Measurements from ENCODE around the gene IARS1. TPM values are rescaled to one million over a fixed set of nuclear protein-coding genes. Genes with fewer than 3 reads are reported as not detected.

Gene IARS1
- polyA plus RNA-seq, 1 of the 3 experiments (the other 2 are of a cell fraction): 30.4 TPM

- H4K20me1 ChIP-seq (ENCODE audit: insufficient read depth): 0 out of 2 replicates have a peak, but pooled peaks cover 7% of the 10 kb centered on the region
- CTCF ChIA-PET: interaction anchor here (0.9 to 4.2 kb wide), 4 partner anchors 9 to 153 kb away, joined by 3 to 32 read pairs (median 6); partner anchors contain the start of gene NOL8
- peak overlapping the region; percentile 81 to 87 for H3K4me3 ChIP-seq (ENCODE audit: low read depth in 2 of 2, low read length in 1 of 2)
- peaks cover 63% of the 10 kb centered on the region for H3K79me2 ChIP-seq (ENCODE audit: insufficient read depth)
- H3K27ac ChIP-seq (ENCODE audit: low read depth in 2 of 2, low read length in 1 of 2): peak overlapping the region; percentile 77 to 80; a peak in 3 of 4 replicates
- DNase-seq: peak; percentile 2
- H3K4me1 ChIP-seq (ENCODE audit: control insufficient read depth in 1 of 2, insufficient read depth in 2 of 2, low read depth in 1 of 2, low read length in 1 of 2): peaks cover 5 to 15% of the 10 kb centered on the region in 2 experiments; a peak in 3 of 4 replicates
- peaks cover 21% of the 10 kb centered on the region for H3F3A ChIP-seq (replicated peaks; ENCODE audit: insufficient read depth)
- TF ChIP-seq RCOR1 (IDR thresholded peaks at IDR 0.05; ENCODE audit: low read length): no peak
- TF ChIP-seq REST (IDR thresholded peaks at IDR 0.05; ENCODE audit: low read depth, low read length): 0 out of 2 replicates have a peak, but pooled peaks have one; percentile 34
- no peak for TF ChIP-seq POLR2AphosphoS5 (IDR thresholded peaks at IDR 0.05; ENCODE audit: low read depth, low read length)
- WGBS (ENCODE audit: low lambda C conversion rate): 17% methylated on average over 8 of the region's 8 CpGs
- H3K9ac ChIP-seq: peak overlapping the region; percentile 89
- H3K9me3 ChIP-seq: no peaks in the 10 kb centered on the region
- H2AFZ ChIP-seq (ENCODE audit: low read depth): no peak overlapping the region
- H3K27me3 ChIP-seq (ENCODE audit: insufficient read depth): no peaks in the 10 kb centered on the region
- no peaks in the 10 kb centered on the region for H3K9me2 ChIP-seq
- POLR2A ChIA-PET: no interaction called here
- peak overlapping the region; percentile 91 for H3K4me2 ChIP-seq
- peaks cover 37 to 41% of the 10 kb centered on the region in 2 experiments for H3K36me3 ChIP-seq (replicated peaks in 1 of 2; ENCODE audit: control insufficient read depth in 1 of 2, insufficient read depth in 2 of 2, low read length in 1 of 2)
Measured at GRCh38 chr9:92292338-92293074, 991 bp downstream of the IARS1 start.

- Histone ChIP-seq H3K9me3 (no peaks in the 10 kb centered on the region), H3K9ac (no peak overlapping the region), H2AFZ (ENCODE audit: low read depth) (no peak overlapping the region), H3F3A (replicated peaks; ENCODE audit: insufficient read depth) (peaks cover 18% of the 10 kb centered on the region), H3K9me2 (no peaks in the 10 kb centered on the region), H4K20me1 (ENCODE audit: insufficient read depth) (peaks cover 14% of the 10 kb centered on the region; the same call in 1 of the 2 replicates), H3K79me2 (ENCODE audit: insufficient read depth) (peaks cover 73% of the 10 kb centered on the region), H3K4me1 (ENCODE audit: control insufficient read depth in 1 of 2, insufficient read depth in 2 of 2, low read depth in 1 of 2, low read length in 1 of 2) (peaks cover 5 to 15% of the 10 kb centered on the region in 2 experiments; a peak in 3 of 4 replicates), H3K27me3 (ENCODE audit: insufficient read depth) (no peaks in the 10 kb centered on the region), H3K27ac (ENCODE audit: low read depth in 2 of 2, low read length in 1 of 2) (no peak overlapping the region), H3K4me2 (peak overlapping the region; percentile 91), H3K4me3 (ENCODE audit: low read depth in 2 of 2, low read length in 1 of 2) (no peak overlapping the region; a peak in 1 of 4 replicates), H3K36me3 (replicated peaks in 1 of 2; ENCODE audit: control insufficient read depth in 1 of 2, insufficient read depth in 2 of 2, low read length in 1 of 2) (peaks cover 41% of the 10 kb centered on the region in 2 experiments)
- TF ChIP-seq REST (IDR thresholded peaks at IDR 0.05; ENCODE audit: low read depth, low read length) (no peak), FOXJ3 (CRISPR knock-in tag; IDR thresholded peaks at IDR 0.05) (no peak), NFIC (IDR thresholded peaks at IDR 0.05; ENCODE audit: borderline replicate concordance) (no peak), MEF2A (IDR thresholded peaks at IDR 0.05; ENCODE audit: borderline replicate concordance, low read depth) (no peak), CTCF (IDR thresholded peaks at IDR 0.05) (no peak), RAD21 (IDR thresholded peaks at IDR 0.05; ENCODE audit: low read length) (no peak), POLR2AphosphoS5 (IDR thresholded peaks at IDR 0.05; ENCODE audit: low read depth, low read length) (no peak), TAF1 (IDR thresholded peaks at IDR 0.05; ENCODE audit: borderline replicate concordance, low read depth, low read length) (no peak), USF1 (IDR thresholded peaks at IDR 0.05; ENCODE audit: borderline replicate concordance, low read depth) (no peak), TCF12 (IDR thresholded peaks at IDR 0.05) (no peak), RCOR1 (IDR thresholded peaks at IDR 0.05; ENCODE audit: low read length) (no peak), EP300 (IDR thresholded peaks at IDR 0.05; ENCODE audit: borderline replicate concordance in 1 of 2, low read depth in 1 of 2, low read length in 1 of 2) (no peak), YY1 (IDR thresholded peaks at IDR 0.05; ENCODE audit: low read depth) (no peak), FOXM1 (IDR thresholded peaks at IDR 0.05; ENCODE audit: low read depth) (no peak)
- no peak for DNase-seq
- ChIA-PET POLR2A (interaction anchor here (0.5 to 0.6 kb wide), 2 partner anchors 36 to 379 kb away, joined by 3 to 6 read pairs; partner anchors contain the start of gene IPPK), CTCF (interaction anchor here (0.9 to 4.2 kb wide), 4 partner anchors 10 to 152 kb away, joined by 3 to 32 read pairs (median 6); partner anchors contain the start of gene NOL8)
- 94% methylated on average over 2 of the region's 2 CpGs for WGBS (ENCODE audit: low lambda C conversion rate)
Measured at GRCh38 chr9:92291577-92291976, 1.9 kb downstream of the IARS1 start.

All from SK-N-SH (cell line).